ENCODE results near the gene PTPN13. TPM values are rescaled to one million over a fixed set of nuclear protein-coding genes. Genes with fewer than 3 reads are reported as not detected.

Gene PTPN13
- total and polyA plus RNA-seq, 12 donors = 3.9 to 22.3 (median 14.9) TPM

- Histone ChIP-seq H3K4me1 (replicated peaks in 1 of 2) (no peaks in the 10 kb centered on the region), H3K27me3 (no peaks in the 10 kb centered on the region), H3K4me3 (no peak overlapping the region), H3K27ac (no peak overlapping the region), H3K36me3 (replicated peaks in 1 of 2) (no peaks in the 10 kb centered on the region), H3K9me3 (replicated peaks in 1 of 3) (no peaks in the 10 kb centered on the region)
- WGBS, 4 donors = 72 to 76% (median 74%) methylated on average over 2 of the region's 2 CpGs
- intact Hi-C loops (cut with DNase I) = no loop called here
- TF ChIP-seq POLR2A (IDR thresholded peaks at IDR 0.05) = no peak
- TF ChIP-seq, protein P1, sequence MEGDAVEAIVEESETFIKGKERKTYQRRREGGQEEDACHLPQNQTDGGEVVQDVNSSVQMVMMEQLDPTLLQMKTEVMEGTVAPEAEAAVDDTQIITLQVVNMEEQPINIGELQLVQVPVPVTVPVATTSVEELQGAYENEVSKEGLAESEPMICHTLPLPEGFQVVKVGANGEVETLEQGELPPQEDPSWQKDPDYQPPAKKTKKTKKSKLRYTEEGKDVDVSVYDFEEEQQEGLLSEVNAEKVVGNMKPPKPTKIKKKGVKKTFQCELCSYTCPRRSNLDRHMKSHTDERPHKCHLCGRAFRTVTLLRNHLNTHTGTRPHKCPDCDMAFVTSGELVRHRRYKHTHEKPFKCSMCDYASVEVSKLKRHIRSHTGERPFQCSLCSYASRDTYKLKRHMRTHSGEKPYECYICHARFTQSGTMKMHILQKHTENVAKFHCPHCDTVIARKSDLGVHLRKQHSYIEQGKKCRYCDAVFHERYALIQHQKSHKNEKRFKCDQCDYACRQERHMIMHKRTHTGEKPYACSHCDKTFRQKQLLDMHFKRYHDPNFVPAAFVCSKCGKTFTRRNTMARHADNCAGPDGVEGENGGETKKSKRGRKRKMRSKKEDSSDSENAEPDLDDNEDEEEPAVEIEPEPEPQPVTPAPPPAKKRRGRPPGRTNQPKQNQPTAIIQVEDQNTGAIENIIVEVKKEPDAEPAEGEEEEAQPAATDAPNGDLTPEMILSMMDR (IDR thresholded peaks at IDR 0.05) = no peak
- no peak for DNase-seq
Measured at GRCh38 chr4:86855572-86855971, 261.5 kb downstream of the PTPN13 start.

DNA sequence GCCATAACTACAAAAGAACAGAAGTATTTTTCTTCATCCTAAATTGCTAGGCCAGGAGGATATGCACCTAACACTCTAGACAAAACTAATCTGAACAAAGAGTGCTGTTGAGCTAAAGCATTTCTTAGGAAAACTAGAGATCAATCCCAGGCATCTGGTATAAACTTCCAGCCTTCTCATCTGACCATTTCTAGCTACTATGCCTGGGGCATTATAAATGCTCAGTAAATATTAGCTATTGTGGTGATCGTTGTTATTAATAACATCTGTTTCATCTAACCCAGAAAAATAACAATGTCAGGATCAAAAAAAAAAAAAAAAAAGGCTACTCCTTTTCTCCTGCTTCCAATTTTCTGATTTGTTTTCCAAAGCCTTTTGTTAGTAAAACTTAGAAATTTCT is 262.8 kb downstream of the PTPN13 start:
- WGBS, 4 donors = 48 to 69% (median 64%) methylated on average over 1 of the region's 1 CpG
- H3K36me3 ChIP-seq (replicated peaks in 1 of 2) = no peaks in the 10 kb centered on the region
- no peak overlapping the region for H3K4me3 ChIP-seq
- DNase-seq = no peak
- no peaks in the 10 kb centered on the region for H3K27me3 ChIP-seq
- no peaks in the 10 kb centered on the region for H3K4me1 ChIP-seq (replicated peaks in 1 of 2)
- intact Hi-C loops (cut with DNase I) = no loop called here
- TF ChIP-seq, protein P1 (IDR thresholded peaks at IDR 0.05) = no peak
- no peak for TF ChIP-seq POLR2A (IDR thresholded peaks at IDR 0.05)
- H3K9me3 ChIP-seq (replicated peaks in 1 of 3) = no peaks in the 10 kb centered on the region
- no peak overlapping the region for H3K27ac ChIP-seq

GRCh38 chr4:86857341-86858052 is 263.4 kb downstream of the PTPN13 start:
- intact Hi-C loops (cut with DNase I) = no loop called here
- Histone ChIP-seq H3K27me3 (no peaks in the 10 kb centered on the region), H3K27ac (no peak overlapping the region), H3K9me3 (replicated peaks in 1 of 3) (no peaks in the 10 kb centered on the region), H3K36me3 (replicated peaks in 1 of 2) (no peaks in the 10 kb centered on the region), H3K4me3 (no peak overlapping the region), H3K4me1 (replicated peaks in 1 of 2) (no peaks in the 10 kb centered on the region)
- TF ChIP-seq POLR2A (IDR thresholded peaks at IDR 0.05) = no peak
- TF ChIP-seq, protein P1 (IDR thresholded peaks at IDR 0.05) = no peak
- 90 to 94% (median 92%) methylated on average over 8 of the region's 8 CpGs for WGBS, 4 donors
- no peak for DNase-seq

Other genes with a start within 250 kb of the PTPN13 start
- 100 to 1,000 TPM in 1 of 9 donors, 10 to 100 TPM in 8; 11.6 to 160 (median 46.1) TPM for gene MAPK10, start 234.3 kb upstream of the PTPN13 start, total RNA-seq
- gene MAPK10, start 234.3 kb upstream of the PTPN13 start, polyA plus RNA-seq = 10 to 100 TPM; 25.8 to 43.7 (median 36.0) TPM